Fibroblast of lung (primary cell): ENCODE data around the gene CHI3L1. TPM values are rescaled to one million over a fixed set of nuclear protein-coding genes. Genes with fewer than 3 reads are reported as not detected.

Source experiments
- DNase-seq, 2 donors: peaks; one replicate each; pipeline versions ENCODE4 v3.0.0 to v3.0.0-alpha.2; 2010; ENCODE audit warnings: low read depth in 2 of 2
- H2AFZ ChIP-seq: 2 replicates; pipeline ENCODE4 v1.5.1; 2012; ENCODE audit warnings: low read length, control low read depth, inconsistent platforms
- H3K27ac ChIP-seq: 2 replicates; pipeline ENCODE4 v1.5.1; 2011; ENCODE audit warnings: low read length, control low read depth; ENCODE audit not compliant: insufficient read depth
- H3K27me3 ChIP-seq: 2 replicates; pipeline ENCODE4 v1.5.1; 2011; ENCODE audit warnings: mild to moderate bottlenecking, low read length; ENCODE audit not compliant: control insufficient read depth, insufficient read depth
- H3K36me3 ChIP-seq: 2 replicates; pipeline ENCODE4 v1.5.1; 2011; ENCODE audit warnings: low read length; ENCODE audit not compliant: control insufficient read depth, insufficient read depth
- H3K4me1 ChIP-seq: 2 replicates; pipeline ENCODE4 v1.5.1; 2011; ENCODE audit warnings: low read length; ENCODE audit not compliant: control insufficient read depth, insufficient read depth; ENCODE audit errors: extremely low read depth
- H3K4me2 ChIP-seq: 2 replicates; pipeline ENCODE4 v1.5.1; 2011; ENCODE audit warnings: low read length, control low read depth; ENCODE audit not compliant: insufficient read depth; ENCODE audit errors: extremely low read depth
- H3K4me3 ChIP-seq, 4 experiments: fragments of 200-600 bp in 1 of 4; sonication (generic) in 1 of 4; replicated peaks in 1 of 4; 2 replicates each; pipeline ENCODE4 v1.5.1; 2011 to 2016; ENCODE audit warnings: low read length in 4 of 4, low read depth in 3 of 4, mild to moderate bottlenecking in 3 of 4, control low read depth in 2 of 4, inconsistent platforms in 1 of 4, mixed read lengths in 1 of 4; ENCODE audit not compliant: insufficient read depth in 1 of 4; ENCODE audit errors: control extremely low read depth in 1 of 4
- H3K79me2 ChIP-seq: 2 replicates; pipeline ENCODE4 v1.5.1; 2012; ENCODE audit warnings: mild to moderate bottlenecking, low read length, inconsistent platforms; ENCODE audit not compliant: control insufficient read depth, insufficient read depth
- H3K9ac ChIP-seq: 2 replicates; pipeline ENCODE4 v1.5.1; 2011; ENCODE audit warnings: mild to moderate bottlenecking, low read length, control low read depth; ENCODE audit not compliant: insufficient read depth
- H3K9me3 ChIP-seq: 2 replicates; pipeline ENCODE4 v1.5.1; 2012; ENCODE audit warnings: low read depth, low read length; ENCODE audit not compliant: control insufficient read depth, insufficient read depth
- H4K20me1 ChIP-seq: 2 replicates; pipeline ENCODE4 v1.5.1; 2011; ENCODE audit warnings: low read length; ENCODE audit not compliant: control insufficient read depth, insufficient read depth; ENCODE audit errors: extremely low read depth
- CTCF ChIP-seq, 2 donors: IDR thresholded peaks in 1 of 2; conservative IDR thresholded peaks in 1 of 2; 1 replicate in 1 of 2; 2 replicates in 1 of 2; pipeline ENCODE4 v1.5.1; 2011 to 2012; ENCODE audit warnings: low read length in 2 of 2, control low read depth in 1 of 2, inconsistent platforms in 1 of 2, low read depth in 1 of 2, mild to moderate bottlenecking in 1 of 2
- EZH2 ChIP-seq: IDR thresholded peaks from 2 replicates; pipeline ENCODE4 v1.5.1; 2012; ENCODE audit warnings: low read length, control low read depth, mild to moderate bottlenecking; ENCODE audit errors: missing control alignments
- polyA plus RNA-seq, 2 donors: library from polyadenylated mRNA; depleted of rRNA in 1 of 2; stranded (reverse) in 1 of 2; unstranded in 1 of 2; fragments of >200 nt; gene quantifications; 2 replicates each; pipeline ENCODE4 v1.2.1, GENCODE V29; 2011 to 2012; ENCODE audit warnings: missing spikeins in 1 of 2
- total RNA-seq: library from RNA; depleted of rRNA; stranded (reverse); fragments of >200 nt; gene quantifications from 2 replicates; pipeline ENCODE4 v1.2.1, GENCODE V29; 2014

CHI3L1 gene
- total and polyA plus RNA-seq, 2 donors (not counting 1 experiment from before 2014, with no cell fraction given): 3.0 to 42.8 TPM

- no peak overlapping the region for H3K27ac ChIP-seq
- no peaks in the 10 kb centered on the region for H3K36me3 ChIP-seq
- no peak overlapping the region for H3K4me2 ChIP-seq
- H2AFZ ChIP-seq: no peak overlapping the region
- TF ChIP-seq CTCF (conservative IDR thresholded peaks at IDR 0.05 in 1 of 2, IDR thresholded peaks at IDR 0.05 in 1 of 2; ENCODE audit: low read depth in 1 of 2, low read length in 2 of 2) (no peak), EZH2 (no peak)
- H3K4me1 ChIP-seq: no peaks in the 10 kb centered on the region
- H3K79me2 ChIP-seq: no peaks in the 10 kb centered on the region
- H3K9ac ChIP-seq: no peak overlapping the region
- H3K4me3 ChIP-seq: no peak overlapping the region
- no peaks in the 10 kb centered on the region for H3K9me3 ChIP-seq
- peaks cover 30% of the 10 kb centered on the region for H3K27me3 ChIP-seq
- no peaks in the 10 kb centered on the region for H4K20me1 ChIP-seq
- DNase-seq: no peak
Measured at GRCh38 chr1:203228670-203229069, 42.2 kb upstream of the CHI3L1 start.

- Histone ChIP-seq H3K36me3 (no peaks in the 10 kb centered on the region), H3K9me3 (no peaks in the 10 kb centered on the region), H3K4me2 (no peak overlapping the region), H3K4me1 (no peaks in the 10 kb centered on the region), H3K4me3 (no peak overlapping the region), H3K9ac (no peak overlapping the region), H2AFZ (no peak overlapping the region), H3K79me2 (no peaks in the 10 kb centered on the region), H4K20me1 (no peaks in the 10 kb centered on the region), H3K27ac (no peak overlapping the region), H3K27me3 (peaks cover 33% of the 10 kb centered on the region)
- DNase-seq: no peak
- no peak for TF ChIP-seq EZH2
- no peak for TF ChIP-seq CTCF (conservative IDR thresholded peaks at IDR 0.05 in 1 of 2, IDR thresholded peaks at IDR 0.05 in 1 of 2; ENCODE audit: low read depth in 1 of 2, low read length in 2 of 2)
Measured at GRCh38 chr1:203227371-203228083, 41.0 kb upstream of the CHI3L1 start.

GRCh38 chr1:203225071-203225470, 38.6 kb upstream of the CHI3L1 start:
- Histone ChIP-seq H3K9ac (no peak overlapping the region), H4K20me1 (no peaks in the 10 kb centered on the region), H3K36me3 (no peaks in the 10 kb centered on the region), H3K4me1 (no peaks in the 10 kb centered on the region), H3K4me3 (no peak overlapping the region), H3K79me2 (no peaks in the 10 kb centered on the region), H3K27ac (no peak overlapping the region), H2AFZ (no peak overlapping the region), H3K27me3 (peaks cover 33% of the 10 kb centered on the region), H3K9me3 (no peaks in the 10 kb centered on the region), H3K4me2 (no peak overlapping the region)
- DNase-seq: no peak
- TF ChIP-seq CTCF (conservative IDR thresholded peaks at IDR 0.05 in 1 of 2, IDR thresholded peaks at IDR 0.05 in 1 of 2; ENCODE audit: low read depth in 1 of 2, low read length in 2 of 2): no peak
- TF ChIP-seq EZH2: no peak
